GM18873 (cell line): ENCODE measurements around the gene TTC24.
"Not testable (repeated sequence)": the region's sequence is repeated elsewhere in the genome, so short reads cannot be mapped to it uniquely, and the experiment has no call there.

Experiments used
- ATAC-seq: cut with Tn5 transposase; IDR thresholded peaks from one replicate; pipeline ENCODE4 v1.9.1; 2021; ENCODE audit warnings: mild to moderate bottlenecking, moderate library complexity, moderate number of reproducible peaks; ENCODE audit not compliant: unreplicated experiment, low FRiP score

Gene TTC24

GRCh38 chr1:156579472-156579871 is at the start of gene TTC24:
Gene TTC24, plus strand, starts transcription at chr1:156579723. Its CDS starts 1,642 bp downstream, at chr1:156581365.
- ATAC-seq, result no peak

DNA sequence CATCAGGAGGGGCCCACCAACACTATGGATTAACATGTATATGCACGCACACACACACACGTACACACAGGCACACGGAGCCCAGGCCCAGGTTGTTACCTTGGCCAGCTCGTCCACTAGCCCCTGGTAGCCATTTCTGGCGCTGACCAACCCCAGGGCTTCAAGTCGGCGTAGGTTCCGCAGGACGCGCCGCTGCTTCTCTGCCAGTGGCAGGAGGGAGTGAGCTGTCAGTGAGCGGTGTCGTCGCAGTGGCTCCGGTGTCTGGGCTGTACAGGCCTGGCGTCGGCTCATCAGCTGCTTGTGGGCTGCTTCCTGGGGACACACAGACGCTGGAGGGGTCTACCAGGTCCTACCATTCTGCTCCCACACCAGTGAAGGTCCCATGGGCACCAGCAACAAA is 49.5 kb upstream of the TTC24 start:
- ATAC-seq, result no peak

- no peak for ATAC-seq
Observed at GRCh38 chr1:156532374-156532773, 47.1 kb upstream of the TTC24 start.

DNA sequence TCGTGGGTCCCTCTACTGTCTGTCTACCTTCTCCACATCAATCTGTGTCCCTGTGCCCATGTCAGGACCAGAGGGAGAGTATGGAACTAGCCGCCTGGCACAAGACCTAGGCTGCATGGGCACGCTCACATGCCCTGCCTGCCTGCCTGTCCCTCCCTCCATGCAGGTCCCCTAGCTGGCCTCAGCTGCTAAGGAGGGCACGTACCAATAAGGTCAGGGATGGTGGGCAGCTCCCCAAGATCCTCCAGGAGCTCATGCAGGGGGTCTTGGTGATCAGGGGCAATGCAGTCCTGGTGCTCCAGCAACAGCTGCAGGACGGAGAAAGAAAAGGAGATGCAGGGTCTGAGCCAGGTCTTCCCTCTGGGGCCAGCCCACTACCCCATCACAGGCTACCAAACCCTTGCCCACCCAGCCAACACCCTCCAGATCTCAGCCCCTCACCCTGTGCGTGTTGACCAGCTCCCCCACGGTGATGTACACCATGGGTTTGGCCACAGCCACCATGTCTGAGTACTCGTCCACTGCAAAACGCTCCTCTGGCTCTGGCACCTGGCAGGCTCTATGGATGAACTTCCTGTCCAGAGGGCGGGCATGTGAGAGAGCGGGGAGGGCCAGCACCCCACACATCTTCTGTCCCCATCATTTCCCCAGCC is 45.8 kb upstream of the TTC24 start:
- ATAC-seq, result no peak

DNA sequence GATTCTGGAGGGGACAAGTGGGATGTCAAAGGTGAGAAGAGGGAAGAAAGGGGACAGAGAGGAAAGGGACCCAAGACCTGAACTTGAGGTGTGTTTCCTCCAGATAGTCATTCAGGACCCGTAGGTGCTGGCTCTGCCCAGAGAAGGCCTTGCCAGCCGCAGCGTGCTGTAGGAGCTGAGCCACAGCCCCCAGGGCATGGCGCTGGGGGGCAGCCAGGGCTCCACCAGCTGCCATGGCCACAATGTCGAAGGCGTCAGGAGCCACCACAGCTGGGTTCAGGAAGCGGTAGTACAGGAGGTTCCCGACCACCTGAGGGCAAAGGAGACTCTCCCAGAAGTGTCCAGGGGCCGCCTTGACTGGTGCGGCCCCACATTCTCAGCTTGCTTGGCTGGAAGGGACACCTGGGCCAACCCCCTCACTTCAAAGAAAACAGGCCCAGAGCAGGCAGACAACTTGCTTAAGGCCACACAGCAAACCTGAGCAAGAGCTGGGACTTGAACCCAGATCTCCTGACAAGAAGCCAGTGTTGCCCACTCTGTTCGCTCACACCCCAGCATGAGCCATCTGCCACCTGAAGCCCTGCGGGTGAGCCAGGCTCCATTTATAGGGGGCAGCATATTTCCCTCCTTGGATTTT is 45.0 kb upstream of the TTC24 start:
- ATAC-seq, result no peak

GRCh38 chr1:156537027-156537426 is 42.5 kb upstream of the TTC24 start:
- no peak for ATAC-seq

GRCh38 chr1:156538711-156539440 is 40.6 kb upstream of the TTC24 start:
- no peak for ATAC-seq

GRCh38 chr1:156539818-156540355 is 39.6 kb upstream of the TTC24 start:
- no peak for ATAC-seq

- ATAC-seq, result no peak
Observed at GRCh38 chr1:156540955-156541354, 38.6 kb upstream of the TTC24 start.

DNA sequence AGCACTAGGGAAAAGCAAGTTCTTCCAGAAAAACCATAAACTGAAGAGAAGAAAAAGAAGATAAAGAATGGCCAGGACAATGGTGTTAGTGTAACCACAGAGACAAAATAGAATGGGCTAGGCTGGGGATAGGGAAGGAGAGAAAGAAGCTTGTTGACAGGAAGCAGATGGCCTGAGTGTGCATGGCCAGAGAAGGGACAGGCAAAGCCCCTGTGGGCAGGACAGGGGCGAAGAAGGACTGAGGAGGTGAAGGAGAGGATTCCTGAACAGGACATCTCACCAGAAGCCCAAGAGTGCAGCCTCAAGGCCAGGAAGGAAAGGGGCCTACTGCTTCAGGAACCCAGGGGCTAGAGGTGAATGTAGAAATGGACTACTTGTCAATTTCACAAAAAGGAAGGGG is 36.5 kb upstream of the TTC24 start:
- no peak for ATAC-seq

DNA sequence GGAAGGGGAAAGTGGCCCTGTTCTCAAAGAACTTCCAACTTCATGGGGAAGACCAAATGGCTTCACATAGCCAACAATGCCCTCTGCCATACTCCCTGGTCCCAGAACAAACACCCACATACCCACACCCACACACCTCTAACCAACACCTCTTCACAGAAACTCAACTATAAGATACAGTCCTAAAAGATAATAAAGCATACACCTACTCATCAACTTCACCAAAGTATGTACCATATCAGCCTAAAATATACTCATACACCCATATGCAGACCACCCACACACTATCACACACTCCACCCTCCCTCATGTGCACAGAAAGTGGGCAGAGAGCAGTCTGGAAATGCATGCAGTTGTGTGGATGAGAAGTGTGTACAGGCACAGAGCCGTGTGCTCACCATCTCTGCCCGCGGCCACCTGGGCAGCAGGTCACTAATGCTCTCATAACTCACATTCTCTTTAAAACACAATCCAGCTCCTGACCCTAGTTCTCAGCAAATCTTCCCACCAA is 34.9 kb upstream of the TTC24 start:
- ATAC-seq, result no peak

GRCh38 chr1:156546267-156546666 is 33.3 kb upstream of the TTC24 start:
- ATAC-seq, result no peak

DNA sequence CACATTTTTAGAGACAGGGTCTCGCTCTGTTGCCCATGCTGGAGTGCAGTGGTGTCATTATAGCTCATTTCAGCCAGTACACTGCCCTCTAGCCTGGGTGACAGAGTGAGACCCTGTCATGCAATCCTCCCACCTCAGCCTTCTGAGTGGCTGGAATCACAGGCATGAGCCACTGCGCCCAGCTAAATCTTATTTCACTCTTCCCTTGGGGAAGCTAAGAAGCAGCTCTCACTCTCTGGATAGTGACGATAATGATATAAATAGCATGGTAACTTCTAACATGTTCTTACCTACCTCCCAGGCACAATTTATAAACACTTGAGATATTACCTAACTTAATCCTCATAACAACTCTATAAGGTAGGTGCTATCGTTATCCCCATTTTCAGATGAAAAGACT is 32.1 kb upstream of the TTC24 start:
- no peak for ATAC-seq

GRCh38 chr1:156547982-156548381 is 31.5 kb upstream of the TTC24 start:
- ATAC-seq, result no peak

- no peak for ATAC-seq
Observed at GRCh38 chr1:156549390-156549789, 30.1 kb upstream of the TTC24 start.

- no peak for ATAC-seq
Observed at GRCh38 chr1:156549831-156550230, 29.7 kb upstream of the TTC24 start.

GRCh38 chr1:156550346-156550745 is 29.2 kb upstream of the TTC24 start:
- no peak for ATAC-seq

GRCh38 chr1:156551066-156551643 is 28.4 kb upstream of the TTC24 start:
- no peak for ATAC-seq

GRCh38 chr1:156551869-156552268 is 27.7 kb upstream of the TTC24 start:
- ATAC-seq, result no peak

DNA sequence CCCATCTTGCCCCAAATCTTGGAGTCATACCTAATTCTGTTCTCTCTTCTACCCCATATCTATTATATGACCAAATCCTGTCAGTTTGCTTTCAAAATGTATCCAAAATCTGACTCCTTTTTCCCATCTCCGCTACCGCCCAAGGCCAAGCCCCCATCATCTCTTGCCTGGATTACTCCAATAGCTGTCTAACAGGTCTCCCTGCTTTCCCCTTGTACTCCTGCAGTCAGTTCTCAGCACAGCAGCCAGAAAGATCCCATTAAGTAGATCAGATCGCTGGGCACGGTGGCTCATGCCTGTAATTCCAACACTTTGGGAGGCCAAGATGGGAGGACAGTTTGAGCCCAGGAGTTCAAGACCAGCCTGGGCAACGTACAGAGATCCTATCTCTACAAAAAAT is 27.0 kb upstream of the TTC24 start:
- ATAC-seq, result no peak

DNA sequence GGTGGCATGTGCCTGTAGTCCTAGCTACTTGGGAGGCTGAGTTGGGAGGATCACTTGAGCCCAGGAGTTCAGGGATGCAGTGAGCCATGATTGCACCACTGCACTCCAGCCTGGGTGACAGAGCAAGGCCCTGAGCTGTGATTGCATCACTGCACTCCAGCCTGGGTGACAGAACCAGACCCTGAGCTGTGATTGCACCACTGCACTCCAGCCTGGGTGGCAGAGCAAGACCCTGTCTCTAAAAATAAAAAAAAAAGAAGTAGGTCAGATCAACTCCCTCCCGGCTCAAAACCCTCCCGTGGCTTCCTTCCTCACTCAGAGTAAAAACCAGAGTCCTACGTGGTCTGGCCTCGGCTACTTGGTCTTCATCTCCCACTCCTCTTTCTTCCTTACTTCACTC is 26.6 kb upstream of the TTC24 start:
- not testable (repeated sequence) for ATAC-seq
